Astrocyte of the cerebellum (primary cell): ENCODE results near the gene RPA3.
"Not testable (repeated sequence)": the region's sequence is repeated elsewhere in the genome, so short reads cannot be mapped to it uniquely, and the experiment has no call there.

Experiments
- DNase-seq: peaks from one replicate; pipeline ENCODE4 v3.0.0-alpha.2; 2011; ENCODE audit warnings: low read depth
- H3K4me3 ChIP-seq: 2 replicates; pipeline ENCODE4 v1.5.1; 2011; ENCODE audit warnings: mild to moderate bottlenecking, low read depth, low read length, moderate library complexity
- CTCF ChIP-seq: IDR thresholded peaks from 2 replicates; pipeline ENCODE4 v1.5.1; 2012; ENCODE audit warnings: low read length, low read depth, moderate library complexity, mild to moderate bottlenecking; ENCODE audit errors: missing control alignments
- in situ Hi-C: cut with HindIII; loops from 2 replicates; pipeline ENCODE4 v1.10.0; 2017; ENCODE audit warnings: low sequenced_read_pairs

The RPA3 gene

GRCh38 chr7:7671361-7671760 is 47.0 kb downstream of the RPA3 start:
- DNase-seq: no peak
- TF ChIP-seq CTCF: no peak
- H3K4me3 ChIP-seq: no peak overlapping the region
- in situ Hi-C loops: no loop called here

DNA sequence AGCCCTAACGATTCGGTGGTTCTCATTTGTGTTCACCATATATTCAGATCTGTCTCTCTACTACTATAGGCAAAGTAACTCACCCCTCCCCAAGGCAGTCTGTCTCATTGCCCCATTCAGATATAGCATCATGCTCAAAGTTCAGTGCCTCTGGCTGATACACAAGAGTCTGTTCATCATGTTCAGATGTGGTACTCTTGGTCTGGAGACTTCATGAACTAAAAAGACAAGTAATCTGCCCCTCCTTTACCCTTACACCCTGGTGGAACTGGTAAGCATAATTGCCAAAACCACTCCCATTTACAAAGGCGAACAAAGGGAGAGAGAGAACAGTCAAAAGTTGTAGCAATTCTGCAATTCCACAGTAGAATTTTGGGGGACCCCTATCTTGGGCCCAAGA is 47.9 kb downstream of the RPA3 start:
- no peak for DNase-seq
- in situ Hi-C loops: no loop called here

GRCh38 chr7:7668706-7669105 is 49.7 kb downstream of the RPA3 start:
- H3K4me3 ChIP-seq: no peak overlapping the region
- in situ Hi-C loops: no loop called here
- TF ChIP-seq CTCF: no peak
- no peak for DNase-seq

More for the DNA sequence above, 47.9 kb downstream of the RPA3 start:
- TF ChIP-seq CTCF: no peak
- H3K4me3 ChIP-seq: no peak overlapping the region

DNA sequence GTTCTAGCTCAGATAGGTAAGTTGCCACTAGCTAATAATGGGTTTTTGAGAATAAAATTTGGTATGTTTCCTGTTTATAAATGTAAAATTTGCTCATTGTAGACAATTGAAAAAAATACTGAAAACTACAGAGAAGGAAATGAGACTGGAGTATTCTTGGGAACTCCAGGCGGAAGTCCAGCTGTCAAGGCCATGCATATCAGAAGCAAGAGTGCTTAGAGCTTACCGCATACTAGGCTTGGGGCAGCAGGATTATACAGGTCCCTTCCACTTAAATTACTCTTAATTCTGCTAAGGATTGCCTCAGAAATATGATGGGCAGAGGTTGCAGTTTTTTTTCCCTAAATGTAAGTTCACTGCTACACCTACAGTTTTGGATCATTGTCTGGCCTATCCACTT is 51.2 kb downstream of the RPA3 start:
- TF ChIP-seq CTCF: no peak
- in situ Hi-C loops: no loop called here

GRCh38 chr7:7665031-7665430 is 53.4 kb downstream of the RPA3 start:
- no peak for TF ChIP-seq CTCF
- H3K4me3 ChIP-seq: no peak overlapping the region
- no peak for DNase-seq
- in situ Hi-C loops: no loop called here

More for the DNA sequence above, 51.2 kb downstream of the RPA3 start:
- no peak for DNase-seq
- H3K4me3 ChIP-seq: no peak overlapping the region

DNA sequence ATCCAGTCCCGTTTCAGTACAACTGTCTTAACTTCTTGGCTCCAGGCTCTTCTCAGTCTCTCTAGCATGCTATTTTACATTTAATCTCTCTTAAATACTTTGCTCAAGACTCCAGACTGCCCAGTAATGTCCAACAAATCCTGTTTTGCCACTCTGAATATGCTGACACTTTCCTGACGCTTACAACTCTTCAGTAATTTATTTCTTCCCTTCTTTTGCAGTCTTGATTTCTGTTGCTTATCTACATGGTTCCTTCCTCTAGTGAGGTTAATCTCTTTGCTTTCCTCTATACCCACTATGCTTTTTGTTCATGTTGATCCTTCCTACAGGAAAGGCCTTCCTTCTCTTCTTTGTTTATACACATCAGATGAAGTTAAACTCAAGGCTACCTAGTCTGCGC is 54.1 kb downstream of the RPA3 start:
- H3K4me3 ChIP-seq: no peak overlapping the region
- no peak for DNase-seq
- no peak for TF ChIP-seq CTCF
- in situ Hi-C loops: no loop called here

- no peak for DNase-seq
- TF ChIP-seq CTCF: peak; percentile 44
- no peak overlapping the region for H3K4me3 ChIP-seq
- in situ Hi-C loops: no loop called here
Measured at GRCh38 chr7:7662527-7662926, 55.9 kb downstream of the RPA3 start.

DNA sequence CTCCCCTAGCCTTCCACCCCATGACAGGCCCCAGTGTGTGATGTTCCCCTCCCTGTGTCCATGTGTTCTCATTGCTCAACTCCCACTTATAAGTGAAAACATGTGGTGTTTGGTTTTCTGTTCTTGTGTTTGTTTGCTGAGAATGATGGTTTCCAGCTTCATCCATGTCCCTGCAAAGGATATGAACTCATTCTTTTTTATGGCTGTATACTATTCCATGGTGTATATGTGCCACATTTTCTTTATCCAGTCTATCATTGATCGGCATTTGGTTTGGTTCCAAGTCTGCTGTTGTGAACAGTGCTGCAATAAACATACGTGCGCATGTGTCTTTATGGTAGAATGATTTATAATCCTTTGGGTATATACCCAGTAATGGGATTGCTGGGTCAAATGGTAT is 61.9 kb downstream of the RPA3 start:
- DNase-seq, H3K4me3 ChIP-seq, in situ Hi-C loops: not testable (repeated sequence)
